Suprapubic skin (tissue), 4 donors: ENCODE measurements around the gene VTI1A. TPM values are rescaled to one million over a fixed set of nuclear protein-coding genes. Genes with fewer than 3 reads are reported as not detected.

Experiments
- DNase-seq, 2 donors: peaks; one replicate each; pipeline ENCODE4 v3.0.0-alpha.2; 2019; ENCODE audit warnings: low spot score in 2 of 2
- H3K27ac ChIP-seq: fragments of 200-600 bp; sonication (generic); one replicate; pipeline ENCODE4 v1.5.1; 2019
- H3K27me3 ChIP-seq: fragments of 200-600 bp; sonication (generic); one replicate; pipeline ENCODE4 v1.5.1; 2019
- H3K36me3 ChIP-seq: fragments of 200-600 bp; sonication (generic); one replicate; pipeline ENCODE4 v1.5.1; 2019
- H3K4me1 ChIP-seq: fragments of 200-600 bp; sonication (generic); one replicate; pipeline ENCODE4 v1.5.1; 2019
- H3K4me3 ChIP-seq: fragments of 200-600 bp; sonication (generic); one replicate; pipeline ENCODE4 v1.5.1; 2019; ENCODE audit warnings: mild to moderate bottlenecking
- H3K9me3 ChIP-seq: fragments of 200-600 bp; sonication (generic); one replicate; pipeline ENCODE4 v1.5.1; 2019
- CTCF ChIP-seq, 2 donors: fragments of 200-600 bp in 1 of 2; fragments of 450-650 bp in 1 of 2; sonication (generic) in 1 of 2; IDR thresholded peaks; one replicate each; pipeline ENCODE4 v1.5.1; 2016 to 2019; ENCODE audit warnings: antibody characterized with exemption in 2 of 2, mild to moderate bottlenecking in 1 of 2, moderate library complexity in 1 of 2
- EP300 ChIP-seq: sonication (generic); formaldehyde crosslinking; IDR thresholded peaks from one replicate; pipeline ENCODE4 v1.6.1; 2017; ENCODE audit warnings: antibody characterized with exemption
- POLR2A ChIP-seq, 2 donors: fragments of 450-650 bp; IDR thresholded peaks; one replicate each; pipeline ENCODE4 v1.6.1; 2017; ENCODE audit warnings: antibody characterized with exemption in 2 of 2, mild to moderate bottlenecking in 2 of 2, moderate library complexity in 2 of 2
- POLR2AphosphoS5 ChIP-seq, 3 donors: sonication (generic); formaldehyde crosslinking; IDR thresholded peaks; one replicate each; pipeline ENCODE4 v1.6.1; 2017; ENCODE audit warnings: antibody characterized with exemption in 3 of 3
- WGBS: methylation state at CpG from one replicate; pipeline ENCODE4 v1.1.5; 2018; 5-methylcytosine and 5-hydroxymethylcytosine counted together
- total RNA-seq, 4 donors: library from RNA; depleted of rRNA; stranded (reverse); fragments of >200 nt; gene quantifications; one replicate each; pipeline ENCODE4 v1.1.0, GENCODE V29; 2016

Gene VTI1A
- total RNA-seq, 4 donors from 2014 or later: 43.0 to 81.0 (median 49.2) TPM

- Histone ChIP-seq H3K9me3 (no peaks in the 10 kb centered on the region), H3K36me3 (no peaks in the 10 kb centered on the region), H3K4me1 (peaks cover 8% of the 10 kb centered on the region), H3K4me3 (no peak overlapping the region), H3K27me3 (no peaks in the 10 kb centered on the region), H3K27ac (no peak overlapping the region)
- DNase-seq: no peak
- TF ChIP-seq POLR2A (IDR thresholded peaks at IDR 0.05) (no peak), EP300 (no peak), POLR2AphosphoS5 (IDR thresholded peaks at IDR 0.05) (no peak), CTCF (IDR thresholded peaks at IDR 0.05) (no peak)
- 64% methylated on average over 6 of the region's 6 CpGs for WGBS
Measured at GRCh38 chr10:112769611-112770370, 322.8 kb downstream of the VTI1A start.

GRCh38 chr10:112771733-112772132 is 324.7 kb downstream of the VTI1A start:
- Histone ChIP-seq H3K27me3 (no peaks in the 10 kb centered on the region), H3K27ac (no peak overlapping the region), H3K36me3 (no peaks in the 10 kb centered on the region), H3K4me3 (no peak overlapping the region), H3K9me3 (no peaks in the 10 kb centered on the region), H3K4me1 (peaks cover 17% of the 10 kb centered on the region)
- no peak for TF ChIP-seq CTCF (IDR thresholded peaks at IDR 0.05)
- TF ChIP-seq EP300: no peak
- no peak for TF ChIP-seq POLR2A (IDR thresholded peaks at IDR 0.05)
- TF ChIP-seq POLR2AphosphoS5 (IDR thresholded peaks at IDR 0.05): no peak
- WGBS: 96% methylated on average over 3 of the region's 3 CpGs
- DNase-seq: no peak

GRCh38 chr10:112773783-112774182 is 326.8 kb downstream of the VTI1A start:
- H3K4me3 ChIP-seq: no peak overlapping the region
- H3K27ac ChIP-seq: no peak overlapping the region
- H3K27me3 ChIP-seq: no peaks in the 10 kb centered on the region
- 93% methylated on average over 3 of the region's 3 CpGs for WGBS
- DNase-seq: no peak
- no peaks in the 10 kb centered on the region for H3K9me3 ChIP-seq
- peaks cover 17% of the 10 kb centered on the region for H3K4me1 ChIP-seq
- no peak for TF ChIP-seq POLR2AphosphoS5 (IDR thresholded peaks at IDR 0.05)
- TF ChIP-seq EP300: no peak
- no peak for TF ChIP-seq CTCF (IDR thresholded peaks at IDR 0.05)
- no peak for TF ChIP-seq POLR2A (IDR thresholded peaks at IDR 0.05)
- H3K36me3 ChIP-seq: no peaks in the 10 kb centered on the region

GRCh38 chr10:112774210-112774609 is 327.2 kb downstream of the VTI1A start:
- H3K36me3 ChIP-seq: no peaks in the 10 kb centered on the region
- WGBS: 83% methylated on average over 1 of the region's 1 CpG
- H3K27ac ChIP-seq: no peak overlapping the region
- no peak for DNase-seq
- H3K4me1 ChIP-seq: peaks cover 15% of the 10 kb centered on the region
- H3K4me3 ChIP-seq: no peak overlapping the region
- TF ChIP-seq EP300 (no peak), POLR2A (IDR thresholded peaks at IDR 0.05) (no peak), POLR2AphosphoS5 (IDR thresholded peaks at IDR 0.05) (no peak), CTCF (IDR thresholded peaks at IDR 0.05) (no peak)
- no peaks in the 10 kb centered on the region for H3K9me3 ChIP-seq
- H3K27me3 ChIP-seq: no peaks in the 10 kb centered on the region

- H3K4me3 ChIP-seq: no peak overlapping the region
- DNase-seq: no peak
- no peak overlapping the region for H3K27ac ChIP-seq
- no peaks in the 10 kb centered on the region for H3K36me3 ChIP-seq
- peaks cover 10% of the 10 kb centered on the region for H3K4me1 ChIP-seq
- 92% methylated on average over 10 of the region's 10 CpGs for WGBS
- no peaks in the 10 kb centered on the region for H3K9me3 ChIP-seq
- no peaks in the 10 kb centered on the region for H3K27me3 ChIP-seq
- TF ChIP-seq EP300: no peak
- no peak for TF ChIP-seq CTCF (IDR thresholded peaks at IDR 0.05)
- TF ChIP-seq POLR2AphosphoS5 (IDR thresholded peaks at IDR 0.05): no peak
- no peak for TF ChIP-seq POLR2A (IDR thresholded peaks at IDR 0.05)
Measured at GRCh38 chr10:112774798-112775197, 327.8 kb downstream of the VTI1A start.
